Lung (tissue), 12 donors: Measurements from ENCODE around the gene SPON1. TPM values are rescaled to one million over a fixed set of nuclear protein-coding genes. Genes with fewer than 3 reads are reported as not detected.

Experiments
- ATAC-seq: fragments of 200-7000 bp; cut with Tn5 transposase; one replicate; pipeline ENCODE4 v1.9.1; 2020; ENCODE audit warnings: moderate number of reproducible peaks; ENCODE audit not compliant: insufficient read depth, low FRiP score
- DNase-seq, 3 donors: peaks; one replicate each; pipeline ENCODE4 v3.0.0-alpha.2; 2013 to 2017
- H3K27ac ChIP-seq, 2 donors: one replicate each; pipeline ENCODE4 v1.5.1; 2013; ENCODE audit warnings: mild to moderate bottlenecking in 2 of 2, moderate library complexity in 2 of 2, control low read depth in 1 of 2, inconsistent platforms in 1 of 2, low read depth in 1 of 2, low read length in 1 of 2
- H3K27me3 ChIP-seq, 3 donors: one replicate each; pipeline ENCODE4 v1.5.1; 2013; ENCODE audit warnings: low read length in 2 of 3; ENCODE audit not compliant: control insufficient read depth in 3 of 3, insufficient read depth in 3 of 3
- H3K36me3 ChIP-seq, 4 donors: one replicate each; pipeline ENCODE4 v1.5.1; 2013; ENCODE audit warnings: low read length in 4 of 4, mild to moderate bottlenecking in 1 of 4, moderate library complexity in 1 of 4; ENCODE audit not compliant: control insufficient read depth in 4 of 4, insufficient read depth in 4 of 4
- H3K4me1 ChIP-seq, 5 donors: one replicate each; pipeline ENCODE4 v1.5.1; 2013; ENCODE audit warnings: low read length in 5 of 5, mild to moderate bottlenecking in 2 of 5, moderate library complexity in 1 of 5; ENCODE audit not compliant: control insufficient read depth in 5 of 5, insufficient read depth in 5 of 5
- H3K4me3 ChIP-seq: one replicate; pipeline ENCODE4 v1.5.1; 2013; ENCODE audit warnings: mild to moderate bottlenecking, control low read depth, moderate library complexity
- H3K9ac ChIP-seq, 2 donors: one replicate each; pipeline ENCODE4 v1.5.1; 2013; ENCODE audit warnings: low read length in 2 of 2, control low read depth in 1 of 2; ENCODE audit not compliant: insufficient read depth in 1 of 2
- H3K9me3 ChIP-seq, 4 donors: one replicate each; pipeline ENCODE4 v1.5.1; 2013; ENCODE audit warnings: low read length in 3 of 4, mild to moderate bottlenecking in 1 of 4, moderate library complexity in 1 of 4; ENCODE audit not compliant: control insufficient read depth in 4 of 4, insufficient read depth in 3 of 4
- WGBS, 2 donors: extraction: QIAGEN DNeasy Blood & Tissue Kit; methylation state at CpG; one replicate each; pipeline ENCODE4 v1.1.7; 2013; 5-methylcytosine and 5-hydroxymethylcytosine counted together
- polyA plus RNA-seq, 2 donors: library from polyadenylated mRNA; stranded (reverse); fragments of 200-250 nt; gene quantifications; one replicate each; pipeline ENCODE4 v1.2.1, GENCODE V29; 2013
- total RNA-seq, 2 donors: library from RNA; depleted of rRNA in 1 of 2; stranded (reverse); fragments of >200 nt in 1 of 2; gene quantifications; one replicate each; pipeline ENCODE4 v1.2.1, GENCODE V29; 2014 to 2021
- TF ChIP-seq, protein P1 (sequence below): IDR thresholded peaks from 2 replicates; pipeline ENCODE4 v1.5.1; 2012; ENCODE audit warnings: mild to moderate bottlenecking; ENCODE audit errors: control extremely low read depth, extremely low read depth
- donor health status: control.
- donor health status: control.
- donor health status: Bipolar disorder and iron deficiency.
- donor health status: healthy.
- donor health status: DM: yes; HTN: yes; CAD: no.

The SPON1 gene
- total and polyA plus RNA-seq, 4 donors = 8.4 to 98.6 (median 59.9) TPM

DNA sequence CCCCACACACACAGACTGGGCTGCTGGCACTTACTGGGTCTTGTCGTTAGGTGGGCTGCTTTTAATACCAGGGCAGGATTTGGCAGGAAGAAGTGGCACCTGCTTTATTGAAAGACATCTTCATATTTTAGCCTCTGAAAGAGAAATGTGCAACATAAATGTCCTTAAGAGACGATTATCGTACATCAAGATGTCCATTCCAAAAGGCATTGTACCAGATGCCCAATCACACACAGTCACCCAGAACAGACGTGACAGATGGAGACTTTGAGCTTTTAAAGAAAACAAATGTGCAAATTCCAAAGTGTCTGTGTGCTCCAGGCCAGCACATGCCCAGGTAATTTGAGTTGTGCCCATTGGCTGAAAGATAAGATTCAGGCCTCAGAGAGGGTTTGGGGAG, 240.8 kb downstream of the SPON1 start:
- TF ChIP-seq, protein P1, sequence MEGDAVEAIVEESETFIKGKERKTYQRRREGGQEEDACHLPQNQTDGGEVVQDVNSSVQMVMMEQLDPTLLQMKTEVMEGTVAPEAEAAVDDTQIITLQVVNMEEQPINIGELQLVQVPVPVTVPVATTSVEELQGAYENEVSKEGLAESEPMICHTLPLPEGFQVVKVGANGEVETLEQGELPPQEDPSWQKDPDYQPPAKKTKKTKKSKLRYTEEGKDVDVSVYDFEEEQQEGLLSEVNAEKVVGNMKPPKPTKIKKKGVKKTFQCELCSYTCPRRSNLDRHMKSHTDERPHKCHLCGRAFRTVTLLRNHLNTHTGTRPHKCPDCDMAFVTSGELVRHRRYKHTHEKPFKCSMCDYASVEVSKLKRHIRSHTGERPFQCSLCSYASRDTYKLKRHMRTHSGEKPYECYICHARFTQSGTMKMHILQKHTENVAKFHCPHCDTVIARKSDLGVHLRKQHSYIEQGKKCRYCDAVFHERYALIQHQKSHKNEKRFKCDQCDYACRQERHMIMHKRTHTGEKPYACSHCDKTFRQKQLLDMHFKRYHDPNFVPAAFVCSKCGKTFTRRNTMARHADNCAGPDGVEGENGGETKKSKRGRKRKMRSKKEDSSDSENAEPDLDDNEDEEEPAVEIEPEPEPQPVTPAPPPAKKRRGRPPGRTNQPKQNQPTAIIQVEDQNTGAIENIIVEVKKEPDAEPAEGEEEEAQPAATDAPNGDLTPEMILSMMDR = no peak
- Histone ChIP-seq H3K36me3 (no peaks in the 10 kb centered on the region), H3K4me1 (peaks cover 0 to 2% (median 0%) of the 10 kb centered on the region in 5 donors), H3K27me3 (no peaks in the 10 kb centered on the region), H3K27ac (no peak overlapping the region), H3K4me3 (no peak overlapping the region), H3K9me3 (peaks cover 0 to 2% (median 0%) of the 10 kb centered on the region in 4 donors), H3K9ac (no peak overlapping the region)
- ATAC-seq = no peak
- DNase-seq = no peak
- 85 to 91% methylated on average over 4 of the region's 4 CpGs for WGBS, 2 donors

DNA sequence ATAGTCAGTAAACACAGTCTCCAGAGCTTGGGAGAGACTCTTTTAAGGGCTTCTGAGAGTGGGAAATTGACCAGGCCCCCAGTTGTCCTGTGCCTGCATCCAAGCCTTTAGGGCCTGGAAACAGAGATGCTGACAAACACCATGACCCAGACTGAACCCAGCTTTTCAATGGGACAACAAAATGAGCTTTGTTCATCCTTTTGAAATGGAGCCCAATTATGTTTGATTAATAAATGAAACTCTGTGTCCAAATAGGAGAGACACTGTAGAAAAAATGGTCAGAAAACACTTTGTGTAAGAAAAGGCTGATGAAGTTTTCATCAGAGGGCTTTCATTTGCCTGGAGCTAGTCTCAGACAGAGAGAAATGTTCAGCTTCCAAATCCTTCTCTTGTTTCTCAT, 250.5 kb downstream of the SPON1 start:
- H3K27ac ChIP-seq = no peak overlapping the region

DNA sequence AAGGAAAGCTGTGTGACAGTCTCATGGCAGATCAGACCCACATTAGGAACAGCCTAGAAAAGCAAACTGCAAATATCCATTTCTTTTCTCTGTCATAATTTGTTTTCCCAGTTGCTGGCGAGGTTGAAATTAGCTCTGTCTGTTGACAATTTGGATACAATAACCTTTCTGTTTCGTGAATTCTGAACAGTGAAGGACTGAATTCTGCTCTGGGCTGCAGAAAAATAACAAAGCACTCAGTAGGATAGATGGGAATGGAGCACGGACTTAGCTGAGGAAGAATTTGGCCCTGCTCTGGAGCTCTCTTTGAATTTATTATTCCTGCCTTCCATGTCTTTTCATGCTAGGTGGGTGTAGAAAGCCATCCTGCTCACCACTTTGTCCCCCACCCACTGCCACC, 256.2 kb downstream of the SPON1 start:
- no peak for ATAC-seq
- DNase-seq = no peak
- no peaks in the 10 kb centered on the region for H3K27me3 ChIP-seq
- H3K36me3 ChIP-seq = no peaks in the 10 kb centered on the region
- H3K4me1 ChIP-seq = peaks cover 0 to 3% (median 0%) of the 10 kb centered on the region in 5 donors
- H3K9ac ChIP-seq = no peak overlapping the region
- TF ChIP-seq, protein P1 = no peak
- H3K9me3 ChIP-seq = peaks cover 0 to 2% (median 0%) of the 10 kb centered on the region in 4 donors
- H3K4me3 ChIP-seq = no peak overlapping the region
- WGBS, 2 donors = 88 to 92% methylated on average over 3 of the region's 3 CpGs
- no peak overlapping the region for H3K27ac ChIP-seq

More for the DNA sequence above, 250.5 kb downstream of the SPON1 start:
- Histone ChIP-seq H3K4me3 (no peak overlapping the region), H3K9ac (no peak overlapping the region), H3K36me3 (no peaks in the 10 kb centered on the region), H3K9me3 (no peaks in the 10 kb centered on the region), H3K4me1 (no peaks in the 10 kb centered on the region), H3K27me3 (no peaks in the 10 kb centered on the region)
- TF ChIP-seq, protein P1 = no peak
- ATAC-seq = no peak
- no peak for DNase-seq
